BJ (cell line): ENCODE measurements around the gene KIF6. TPM values are rescaled to one million over a fixed set of nuclear protein-coding genes. Genes with fewer than 3 reads are reported as not detected.

Experiments used
- CTCF ChIA-PET: fragments of 350-600 bp; formaldehyde crosslinking; extraction: SDS; loops from one replicate; lab custom pipeline; 2021; ENCODE audit warnings: antibody characterized with exemption, inconsistent platforms; lab: Yijun Ruan, JAX
- POLR2A ChIA-PET: fragments of 300-600 bp; sonication (Branson Sonifier 250); formaldehyde crosslinking; extraction: SDS; loops from one replicate; lab custom pipeline; 2021; ENCODE audit warnings: antibody characterized with exemption; lab: Charles Lee
- DNase-seq: peaks from one replicate; pipeline ENCODE4 v3.0.0-alpha.2; 2011; ENCODE audit warnings: low read depth
- H3K27me3 ChIP-seq: 2 replicates; pipeline ENCODE4 v1.6.0; 2011; ENCODE audit warnings: low read length; ENCODE audit not compliant: control insufficient read depth, insufficient read depth
- H3K36me3 ChIP-seq: 2 replicates; pipeline ENCODE4 v1.5.1; 2011; ENCODE audit warnings: low read length; ENCODE audit not compliant: control insufficient read depth, insufficient read depth
- H3K4me3 ChIP-seq: 2 replicates; pipeline ENCODE4 v1.5.1; 2011; ENCODE audit warnings: low read depth, mild to moderate bottlenecking, control low read depth, low read length
- CTCF ChIP-seq: IDR thresholded peaks from 2 replicates; pipeline ENCODE4 v1.5.1; 2011; ENCODE audit warnings: low read depth, mild to moderate bottlenecking, control low read depth, inconsistent platforms, low read length, moderate library complexity; ENCODE audit not compliant: insufficient read depth
- polyA plus RNA-seq: library from polyadenylated mRNA; depleted of rRNA; stranded (reverse); fragments of >200 nt; gene quantifications from 2 replicates; pipeline ENCODE4 v1.2.3, GENCODE V29; 2011

The KIF6 gene
- polyA plus RNA-seq, 1 experiment: 0.56 TPM

DNA sequence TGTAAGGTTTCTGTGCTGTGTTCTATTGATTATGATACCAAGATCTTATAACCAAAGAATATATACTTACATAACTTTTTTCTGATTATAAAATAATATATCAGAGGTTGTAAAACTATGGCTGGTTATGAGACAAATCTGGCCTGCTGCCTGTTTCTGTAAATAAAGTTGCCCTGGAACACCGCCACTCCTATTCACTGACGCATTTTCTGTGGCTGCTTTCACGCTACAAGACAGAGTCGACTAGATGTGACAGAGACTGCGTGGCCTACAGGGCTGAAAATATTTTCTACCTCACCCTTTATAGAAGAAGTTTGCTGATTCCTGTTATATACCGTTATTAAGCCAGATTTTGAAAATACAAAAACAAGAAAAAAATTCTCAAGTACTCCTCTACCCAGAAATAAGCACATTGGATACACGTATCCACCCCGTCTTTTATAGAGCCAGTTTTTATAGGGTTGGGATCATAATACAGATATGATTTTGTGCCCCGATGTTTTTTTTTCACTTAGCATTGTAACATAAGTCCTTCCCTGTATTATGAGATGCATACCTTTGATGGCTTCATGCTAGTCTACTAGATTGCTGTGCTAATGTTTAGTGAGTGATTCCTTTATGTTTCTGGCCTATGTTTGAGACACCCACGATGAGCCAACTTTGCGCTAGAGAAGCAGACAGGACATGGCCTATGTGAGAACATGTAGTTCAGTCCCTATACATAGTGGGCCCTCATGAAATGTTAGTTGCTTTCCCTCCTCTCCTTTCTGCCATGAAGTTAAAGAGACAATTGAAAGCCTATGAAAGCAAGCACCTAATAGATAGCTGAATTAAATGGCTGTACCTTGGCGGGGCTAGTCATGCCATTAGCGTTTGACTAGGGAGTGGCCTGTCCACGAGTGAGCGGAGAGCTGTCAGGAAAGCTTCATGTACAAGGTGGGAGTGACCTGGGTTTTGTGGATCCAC lies 304.6 kb downstream of the KIF6 start:
- Histone ChIP-seq H3K27me3 (no peaks in the 10 kb centered on the region; the same call in 1 of the 2 replicates), H3K36me3 (no peaks in the 10 kb centered on the region), H3K4me3 (no peak overlapping the region)
- no peak for DNase-seq
- POLR2A ChIA-PET: no interaction called here
- no peak for TF ChIP-seq CTCF
- CTCF ChIA-PET: interaction anchor here (1.4 kb wide), 1 partner anchor 43 kb away, joined by 3 read pairs; no protein-coding TSS in a partner anchor

DNA sequence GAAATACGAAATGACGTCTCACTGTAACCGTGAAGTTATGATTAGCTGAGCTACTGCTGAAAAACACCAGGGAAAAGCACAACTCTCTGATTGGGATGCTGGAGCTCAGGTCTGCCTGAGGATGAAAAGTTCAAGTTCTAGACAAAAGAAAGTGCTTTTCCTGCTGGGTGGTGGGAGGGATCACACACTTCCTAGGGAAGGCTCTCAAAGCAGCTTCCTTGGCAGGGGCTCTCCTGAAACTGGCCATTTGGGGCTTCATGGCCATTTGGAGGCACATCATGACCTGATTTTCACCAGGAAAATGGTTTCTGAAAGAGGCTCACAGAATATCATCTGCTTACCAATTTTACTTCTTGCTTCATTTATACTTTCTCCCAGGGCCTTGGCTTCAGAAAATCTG lies 305.6 kb downstream of the KIF6 start:
- CTCF ChIA-PET: interaction anchor here (1.4 kb wide), 1 partner anchor 42 kb away, joined by 3 read pairs; no protein-coding TSS in a partner anchor
- TF ChIP-seq CTCF: no peak
- POLR2A ChIA-PET: no interaction called here
- no peaks in the 10 kb centered on the region; the same call in 1 of the 2 replicates for H3K27me3 ChIP-seq
- DNase-seq: no peak
- H3K4me3 ChIP-seq: no peak overlapping the region
- H3K36me3 ChIP-seq: no peaks in the 10 kb centered on the region

GRCh38 chr6:39417440-39417839 lies 307.8 kb downstream of the KIF6 start:
- POLR2A ChIA-PET: no interaction called here

DNA sequence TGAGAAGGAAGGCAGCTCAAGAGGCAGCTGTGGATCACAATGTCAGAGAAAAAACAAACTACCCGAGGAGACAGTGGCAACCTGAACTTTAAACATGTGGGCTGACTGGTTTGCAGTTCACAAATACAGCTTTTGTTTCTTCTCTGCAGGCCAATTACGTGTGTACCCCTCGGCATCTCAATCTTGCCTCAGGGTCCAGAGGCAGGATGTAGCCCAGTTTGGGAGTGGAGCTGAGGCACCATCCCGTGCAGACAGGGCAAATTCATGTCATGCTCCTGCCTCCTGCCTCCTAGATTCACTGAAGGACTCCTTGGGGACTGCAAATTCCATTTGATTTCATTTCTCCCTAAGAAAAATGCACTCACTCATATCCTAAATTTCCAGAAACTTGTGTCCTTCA lies 308.5 kb downstream of the KIF6 start:
- no peak overlapping the region for H3K4me3 ChIP-seq
- no peaks in the 10 kb centered on the region for H3K36me3 ChIP-seq
- H3K27me3 ChIP-seq: no peaks in the 10 kb centered on the region
- DNase-seq: peak; percentile 94
- no peak for TF ChIP-seq CTCF
- ChIA-PET CTCF (no interaction called here), POLR2A (no interaction called here)

More at GRCh38 chr6:39417440-39417839, 307.8 kb downstream of the KIF6 start:
- H3K4me3 ChIP-seq: no peak overlapping the region
- H3K36me3 ChIP-seq: no peaks in the 10 kb centered on the region
- no peaks in the 10 kb centered on the region for H3K27me3 ChIP-seq
- DNase-seq: no peak
- TF ChIP-seq CTCF: no peak
- CTCF ChIA-PET: no interaction called here

- no peak for TF ChIP-seq CTCF
- CTCF ChIA-PET: no interaction called here
- no peak for DNase-seq
These were observed 309.2 kb downstream of the KIF6 start for GRCh38 chr6:39416026-39416425.

More at GRCh38 chr6:39416026-39416425, 309.2 kb downstream of the KIF6 start:
- no peaks in the 10 kb centered on the region for H3K27me3 ChIP-seq
- POLR2A ChIA-PET: no interaction called here
- H3K36me3 ChIP-seq: no peaks in the 10 kb centered on the region
- no peak overlapping the region for H3K4me3 ChIP-seq
